BLaER1 treated with 17β-estradiol and CSF1 and Interleukin-3, amounts not matched to agents 10 nM and 100 nM (cell line): ENCODE measurements around the gene APOC4.

Source experiments
- H3K27ac ChIP-seq, 11 experiments: shearing (Covaris generic); formaldehyde crosslinking; 2 replicates each; pipeline ENCODE4 v1.8.1; 2022
- H3K27me3 ChIP-seq, 11 experiments: shearing (Covaris generic); formaldehyde crosslinking; 2 replicates each; pipeline ENCODE4 v1.8.1; 2022
- H3K36me3 ChIP-seq, 11 experiments: shearing (Covaris generic); formaldehyde crosslinking; 2 replicates each; pipeline ENCODE4 v1.8.1; 2022
- H3K4me1 ChIP-seq, 10 experiments: shearing (Covaris generic); formaldehyde crosslinking; 2 replicates each; pipeline ENCODE4 v1.8.1; 2022
- H3K4me2 ChIP-seq, 11 experiments: shearing (Covaris generic); formaldehyde crosslinking; 2 replicates each; pipeline ENCODE4 v1.8.1; 2022
- H3K4me3 ChIP-seq, 10 experiments: shearing (Covaris generic); formaldehyde crosslinking; 2 replicates each; pipeline ENCODE4 v1.8.1; 2022
- H3K9ac ChIP-seq, 11 experiments: shearing (Covaris generic); formaldehyde crosslinking; 2 replicates each; pipeline ENCODE4 v1.8.1; 2022
- H3K9me3 ChIP-seq, 11 experiments: shearing (Covaris generic); formaldehyde crosslinking; replicated peaks in 1 of 11; 2 replicates each; pipeline ENCODE4 v1.8.1; 2022
- H4K20me1 ChIP-seq, 11 experiments: shearing (Covaris generic); formaldehyde crosslinking; 2 replicates each; pipeline ENCODE4 v1.8.1; 2022
- Cebpa-rat ChIP-seq, 11 experiments: shearing (Covaris generic); IDR thresholded peaks; 2 replicates each; pipeline ENCODE4 v1.8.1; 2022

Gene APOC4

GRCh38 chr19:44990459-44990858 is 48.4 kb downstream of the APOC4 start:
- Histone ChIP-seq H3K9me3 (no peaks in the 10 kb centered on the region), H3K9ac (no peak overlapping the region), H3K4me2 (no peak overlapping the region), H4K20me1 (peaks cover 0 to 92% (median 14%) of the 10 kb centered on the region in 11 experiments; a peak in 12 of 22 replicates), H3K4me3 (no peak overlapping the region), H3K36me3 (peaks cover 70 to 90% (median 83%) of the 10 kb centered on the region in 11 experiments), H3K27ac (no peak overlapping the region), H3K4me1 (peaks cover 8 to 24% (median 14%) of the 10 kb centered on the region in 10 experiments; a peak in 16 of 20 replicates), H3K27me3 (no peaks in the 10 kb centered on the region)
- no peak for TF ChIP-seq Cebpa-rat (IDR thresholded peaks at IDR 0.05)

- H3K9me3 ChIP-seq = no peaks in the 10 kb centered on the region
- peaks cover 65 to 85% (median 78%) of the 10 kb centered on the region in 11 experiments for H3K36me3 ChIP-seq
Measured at GRCh38 chr19:44990966-44991365, 48.9 kb downstream of the APOC4 start.

GRCh38 chr19:44992336-44993163 is 50.5 kb downstream of the APOC4 start:
- peaks cover 0 to 71% (median 7%) of the 10 kb centered on the region in 11 experiments; a peak in 9 of 22 replicates for H4K20me1 ChIP-seq
- H3K4me2 ChIP-seq = no peak overlapping the region
- no peak overlapping the region for H3K27ac ChIP-seq
- no peaks in the 10 kb centered on the region for H3K27me3 ChIP-seq
- H3K4me1 ChIP-seq = peaks cover 3 to 15% (median 10%) of the 10 kb centered on the region in 10 experiments; a peak in 16 of 20 replicates
- peaks cover 50 to 69% (median 62%) of the 10 kb centered on the region in 11 experiments for H3K36me3 ChIP-seq
- H3K4me3 ChIP-seq = no peak overlapping the region
- no peaks in the 10 kb centered on the region for H3K9me3 ChIP-seq
- TF ChIP-seq Cebpa-rat (IDR thresholded peaks at IDR 0.05) = no peak
- no peak overlapping the region for H3K9ac ChIP-seq

More at GRCh38 chr19:44990966-44991365, 48.9 kb downstream of the APOC4 start:
- H3K27me3 ChIP-seq = no peaks in the 10 kb centered on the region
- H3K4me3 ChIP-seq = no peak overlapping the region
- H3K4me1 ChIP-seq = peaks cover 8 to 24% (median 14%) of the 10 kb centered on the region in 10 experiments; a peak in 16 of 20 replicates
- no peak overlapping the region for H3K27ac ChIP-seq
- peaks cover 0 to 87% (median 8%) of the 10 kb centered on the region in 11 experiments; a peak in 12 of 22 replicates for H4K20me1 ChIP-seq
- no peak for TF ChIP-seq Cebpa-rat (IDR thresholded peaks at IDR 0.05)
- H3K4me2 ChIP-seq = no peak overlapping the region
- peak overlapping the region in 1 of 11 experiments; percentile 17; a peak in 1 of 22 replicates for H3K9ac ChIP-seq

GRCh38 chr19:44993526-44993925 is 51.5 kb downstream of the APOC4 start:
- TF ChIP-seq Cebpa-rat (IDR thresholded peaks at IDR 0.05) = no peak
- H3K4me3 ChIP-seq = no peak overlapping the region
- H3K27me3 ChIP-seq = no peaks in the 10 kb centered on the region
- no peaks in the 10 kb centered on the region for H3K9me3 ChIP-seq
- H3K9ac ChIP-seq = no peak overlapping the region
- peaks cover 41 to 59% (median 53%) of the 10 kb centered on the region in 11 experiments for H3K36me3 ChIP-seq
- peaks cover 0 to 11% (median 9%) of the 10 kb centered on the region in 10 experiments; a peak in 10 of 20 replicates for H3K4me1 ChIP-seq
- no peak overlapping the region for H3K27ac ChIP-seq
- H4K20me1 ChIP-seq = peaks cover 0 to 61% (median 4%) of the 10 kb centered on the region in 11 experiments; a peak in 8 of 22 replicates
- no peak overlapping the region for H3K4me2 ChIP-seq

GRCh38 chr19:44993926-44994537 is 52.0 kb downstream of the APOC4 start:
- Histone ChIP-seq H3K4me3 (no peak overlapping the region), H3K9me3 (no peaks in the 10 kb centered on the region), H4K20me1 (peaks cover 0 to 56% (median 3%) of the 10 kb centered on the region in 11 experiments; a peak in 6 of 22 replicates), H3K4me2 (peak overlapping the region in 6 of 11 experiments; percentile 2 to 33 (median 10); a peak in 5 of 22 replicates), H3K36me3 (peaks cover 36 to 54% (median 48%) of the 10 kb centered on the region in 11 experiments), H3K27ac (0 out of 22 replicates have a peak overlapping the region, but pooled peaks of 1 of the 11 experiments have one; percentile 16), H3K4me1 (peaks cover 0 to 11% (median 9%) of the 10 kb centered on the region in 10 experiments; a peak in 11 of 20 replicates), H3K27me3 (no peaks in the 10 kb centered on the region), H3K9ac (peak overlapping the region in 1 of 11 experiments; percentile 14; a peak in 1 of 22 replicates)
- TF ChIP-seq Cebpa-rat (IDR thresholded peaks at IDR 0.05) = no peak
